OCI-LY3 (cell line): ENCODE measurements around the gene CMTM3.

Source experiments
- CTCF ChIP-seq: fragments of 200-600, 300-600 bp; sonication (generic); IDR thresholded peaks from 2 replicates; pipeline ENCODE4 v1.5.1; 2014; ENCODE audit warnings: antibody characterized with exemption, low read length, low read depth
- EZH2phosphoT487 ChIP-seq: fragments of 200-600 bp; shearing (Covaris generic); IDR thresholded peaks from 2 replicates; pipeline ENCODE4 v1.6.1; 2018; ENCODE audit warnings: antibody characterized with exemption, mixed run types, low read depth

GRCh38 chr16:66574081-66574480 is 30.4 kb upstream of the CMTM3 start:
- TF ChIP-seq CTCF (no peak), EZH2phosphoT487 (no peak)
